ENCODE measurements around the gene PRKAR1B. TPM values are rescaled to one million over a fixed set of nuclear protein-coding genes. Genes with fewer than 3 reads are reported as not detected.

Gene PRKAR1B
- total and polyA plus RNA-seq, 10 of the 15 experiments (the other 5 are each of a cell fraction or from before 2014, with no cell fraction given), result 1.4 to 45.6 (median 19.3) TPM

DNA sequence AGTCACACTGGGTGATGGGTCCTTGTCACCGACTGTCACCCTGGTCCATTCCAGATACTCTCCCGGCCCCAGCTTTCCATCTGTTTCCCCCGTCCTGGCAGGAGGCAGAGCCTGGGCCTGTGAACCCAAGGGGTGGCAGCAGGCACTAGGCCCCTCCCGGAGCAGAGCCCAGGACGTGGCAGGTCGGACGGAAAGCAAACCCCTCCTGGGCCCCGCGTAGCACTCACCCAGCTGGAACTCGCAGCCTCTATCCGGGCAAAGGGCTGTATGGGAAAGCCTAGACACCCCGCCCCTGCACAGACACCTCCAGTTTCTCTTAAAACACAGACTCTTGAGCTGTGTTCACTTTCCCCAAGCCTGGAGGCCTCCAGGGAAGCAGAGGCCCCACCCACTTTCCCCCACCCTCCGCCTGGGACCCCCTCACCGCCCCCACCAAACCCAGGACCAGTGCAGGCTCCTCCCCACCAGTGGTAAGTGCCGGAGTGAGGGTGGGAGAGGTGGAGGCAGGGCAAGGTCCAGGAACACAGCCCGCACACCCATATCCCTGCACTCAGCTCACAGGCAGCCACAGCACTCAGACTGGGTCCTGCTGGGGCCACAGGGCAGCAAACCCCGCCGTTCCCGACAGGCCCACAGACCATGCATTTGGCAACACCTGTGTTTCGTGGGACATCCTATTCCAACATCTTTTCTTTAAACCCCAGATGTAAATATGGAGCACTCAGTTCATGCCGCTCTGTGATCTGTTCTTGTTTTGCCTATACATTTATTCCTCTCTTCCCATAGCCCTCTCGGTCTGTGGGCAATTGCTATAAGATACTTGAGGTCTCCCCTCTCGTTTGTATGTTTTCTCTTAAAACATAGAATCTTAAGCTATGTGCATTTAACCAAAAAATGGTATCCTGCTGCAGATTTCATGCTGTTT, 109.2 kb downstream of the PRKAR1B start (continued):
- TF ChIP-seq ZSCAN29 (IDR thresholded peaks at IDR 0.05) (no peak), PML (IDR thresholded peaks at IDR 0.05; ENCODE audit: low read length) (no peak), NBN (IDR thresholded peaks at IDR 0.05) (no peak), STAT3 (IDR thresholded peaks at IDR 0.05; ENCODE audit: low read depth, low read length) (no peak), NRF1 (conservative IDR thresholded peaks at IDR 0.05; ENCODE audit: low read depth, low read length) (no peak), HDGF (IDR thresholded peaks at IDR 0.05) (no peak)

DNA sequence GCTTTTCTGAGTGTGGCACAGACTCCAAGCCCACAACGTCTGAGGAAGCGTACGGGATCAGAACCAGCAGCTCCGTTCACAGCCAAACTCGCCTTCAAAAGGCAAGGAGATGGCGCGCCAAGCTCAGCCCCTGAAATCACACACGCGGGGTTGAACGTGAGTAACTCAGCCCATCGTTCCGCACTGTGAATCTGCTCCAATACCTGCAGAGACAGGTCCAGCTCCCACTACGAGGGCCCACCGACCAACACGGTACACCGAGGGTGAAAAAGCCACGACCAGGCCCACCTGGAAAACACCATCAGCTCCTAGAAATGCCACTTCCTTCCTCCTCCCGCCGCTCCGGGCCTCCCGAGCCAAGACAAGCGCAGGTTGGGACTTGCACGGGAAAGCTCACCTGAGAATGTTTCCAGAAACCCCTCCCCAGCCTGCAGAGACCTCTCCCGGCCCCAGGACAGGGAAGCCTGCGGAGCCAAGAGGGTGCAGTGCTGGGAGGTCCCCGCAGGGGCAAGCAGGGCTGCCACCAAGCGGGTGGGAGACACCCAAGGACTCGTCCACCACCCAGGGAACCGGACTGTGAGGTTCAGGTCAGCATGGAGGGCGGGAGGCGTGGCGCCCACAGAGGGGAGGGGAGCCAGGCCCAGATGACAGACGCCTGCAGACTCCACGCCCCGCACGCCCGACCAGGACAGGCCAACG, 113.5 kb downstream of the PRKAR1B start:
- BruUV-seq (replicated peaks), result no TSS peak
- 92% methylated on average over 33 of the region's 38 CpGs for WGBS (ENCODE audit: insufficient coverage, insufficient replicate concordance, low lambda C conversion rate, missing lambda C conversion rate)
- Histone ChIP-seq H3K4me2 (ENCODE audit: control insufficient read depth, insufficient read depth) (no peak overlapping the region), H3K27ac (ENCODE audit: control insufficient read depth, insufficient read depth) (no peak overlapping the region), H4K20me1 (ENCODE audit: control insufficient read depth, insufficient read depth) (no peaks in the 10 kb centered on the region), H3K9ac (ENCODE audit: control insufficient read depth, insufficient read depth, low read length) (no peak overlapping the region), H3K79me2 (ENCODE audit: control insufficient read depth, insufficient read depth, low read length) (no peaks in the 10 kb centered on the region), H3K4me1 (ENCODE audit: control insufficient read depth, insufficient read depth, low read length) (peaks cover 3% of the 10 kb centered on the region; the same call in 1 of the 2 replicates), H3K4me3 (no peak overlapping the region), H3K36me3 (ENCODE audit: control insufficient read depth in 2 of 2, insufficient read depth in 2 of 2, low read length in 1 of 2) (no peaks in the 10 kb centered on the region), H3K9me3 (replicated peaks; ENCODE audit: control insufficient read depth, insufficient read depth, low read length) (no peaks in the 10 kb centered on the region), H3K27me3 (replicated peaks in 1 of 2; ENCODE audit: control insufficient read depth in 2 of 2, insufficient read depth in 2 of 2, low read length in 1 of 2) (no peaks in the 10 kb centered on the region), H2AFZ (ENCODE audit: control insufficient read depth, low read depth, low read length) (no peak overlapping the region)
- ChIA-PET SMC1A (ENCODE audit: uncharacterized antibody, unreplicated experiment) (no interaction called here), POLR2A (interaction anchor here (0.6 kb wide), 1 partner anchor 12 kb away, joined by 3 read pairs; no protein-coding TSS in a partner anchor), RAD21 (ENCODE audit: unreplicated experiment) (no interaction called here), CTCF (no interaction called here)
- FAIRE-seq (no peak), DNase-seq (ENCODE audit: low read depth, low spot score) (no peak), ATAC-seq (no peak)
- intact Hi-C loops (cut with micrococcal nuclease; ENCODE audit: unreplicated experiment), result no loop called here
- in situ Hi-C loops (cut with MboI), result no loop called here
- TF ChIP-seq NR2F1 (conservative IDR thresholded peaks at IDR 0.05), result no peak
- TF ChIP-seq CBFB (IDR thresholded peaks at IDR 0.05; ENCODE audit: low read depth), result no peak
- TF ChIP-seq, protein P1, sequence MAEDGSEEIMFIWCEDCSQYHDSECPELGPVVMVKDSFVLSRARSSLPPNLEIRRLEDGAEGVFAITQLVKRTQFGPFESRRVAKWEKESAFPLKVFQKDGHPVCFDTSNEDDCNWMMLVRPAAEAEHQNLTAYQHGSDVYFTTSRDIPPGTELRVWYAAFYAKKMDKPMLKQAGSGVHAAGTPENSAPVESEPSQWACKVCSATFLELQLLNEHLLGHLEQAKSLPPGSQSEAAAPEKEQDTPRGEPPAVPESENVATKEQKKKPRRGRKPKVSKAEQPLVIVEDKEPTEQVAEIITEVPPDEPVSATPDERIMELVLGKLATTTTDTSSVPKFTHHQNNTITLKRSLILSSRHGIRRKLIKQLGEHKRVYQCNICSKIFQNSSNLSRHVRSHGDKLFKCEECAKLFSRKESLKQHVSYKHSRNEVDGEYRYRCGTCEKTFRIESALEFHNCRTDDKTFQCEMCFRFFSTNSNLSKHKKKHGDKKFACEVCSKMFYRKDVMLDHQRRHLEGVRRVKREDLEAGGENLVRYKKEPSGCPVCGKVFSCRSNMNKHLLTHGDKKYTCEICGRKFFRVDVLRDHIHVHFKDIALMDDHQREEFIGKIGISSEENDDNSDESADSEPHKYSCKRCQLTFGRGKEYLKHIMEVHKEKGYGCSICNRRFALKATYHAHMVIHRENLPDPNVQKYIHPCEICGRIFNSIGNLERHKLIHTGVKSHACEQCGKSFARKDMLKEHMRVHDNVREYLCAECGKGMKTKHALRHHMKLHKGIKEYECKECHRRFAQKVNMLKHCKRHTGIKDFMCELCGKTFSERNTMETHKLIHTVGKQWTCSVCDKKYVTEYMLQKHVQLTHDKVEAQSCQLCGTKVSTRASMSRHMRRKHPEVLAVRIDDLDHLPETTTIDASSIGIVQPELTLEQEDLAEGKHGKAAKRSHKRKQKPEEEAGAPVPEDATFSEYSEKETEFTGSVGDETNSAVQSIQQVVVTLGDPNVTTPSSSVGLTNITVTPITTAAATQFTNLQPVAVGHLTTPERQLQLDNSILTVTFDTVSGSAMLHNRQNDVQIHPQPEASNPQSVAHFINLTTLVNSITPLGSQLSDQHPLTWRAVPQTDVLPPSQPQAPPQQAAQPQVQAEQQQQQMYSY (CRISPR knock-in tag; IDR thresholded peaks at IDR 0.05), result no peak
- TF ChIP-seq, protein P2, sequence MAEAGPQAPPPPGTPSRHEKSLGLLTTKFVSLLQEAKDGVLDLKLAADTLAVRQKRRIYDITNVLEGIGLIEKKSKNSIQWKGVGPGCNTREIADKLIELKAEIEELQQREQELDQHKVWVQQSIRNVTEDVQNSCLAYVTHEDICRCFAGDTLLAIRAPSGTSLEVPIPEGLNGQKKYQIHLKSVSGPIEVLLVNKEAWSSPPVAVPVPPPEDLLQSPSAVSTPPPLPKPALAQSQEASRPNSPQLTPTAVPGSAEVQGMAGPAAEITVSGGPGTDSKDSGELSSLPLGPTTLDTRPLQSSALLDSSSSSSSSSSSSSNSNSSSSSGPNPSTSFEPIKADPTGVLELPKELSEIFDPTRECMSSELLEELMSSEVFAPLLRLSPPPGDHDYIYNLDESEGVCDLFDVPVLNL (IDR thresholded peaks at IDR 0.05; ENCODE audit: low read depth, low read length), result no peak
- TF ChIP-seq MYC (IDR thresholded peaks at IDR 0.05; ENCODE audit: insufficient read depth, insufficient read length, insufficient replicate concordance, low read length, severe bottlenecking), result no peak
- TF ChIP-seq ESRRA (IDR thresholded peaks at IDR 0.05; ENCODE audit: low read length), result no peak
- TF ChIP-seq ETV6 (conservative IDR thresholded peaks at IDR 0.05 in 1 of 2, IDR thresholded peaks at IDR 0.05 in 1 of 2; ENCODE audit: borderline replicate concordance in 1 of 2, low read depth in 1 of 2), result no peak

All from GM12878 (cell line).